Activated naive CD8-positive, alpha-beta T cell treated with anti-CD3 and anti-CD28 coated beads, Interleukin-2, amount 50 U/mL, for 16 hours (primary cell): ENCODE measurements around the gene NRXN2.

Experiments used
- DNase-seq: peaks from one replicate; pipeline ENCODE4 v3.0.0-alpha.2; 2020; ENCODE audit warnings: low read depth, low spot score

NRXN2 gene

GRCh38 chr11:64698427-64698826 is 24.6 kb downstream of the NRXN2 start:
- DNase-seq, result no peak

- no peak for DNase-seq
Measured at GRCh38 chr11:64697663-64698375, 25.2 kb downstream of the NRXN2 start.

- no peak for DNase-seq
Measured at GRCh38 chr11:64696045-64696444, 27.0 kb downstream of the NRXN2 start.

- no peak for DNase-seq
Measured at GRCh38 chr11:64695548-64695947, 27.4 kb downstream of the NRXN2 start.

GRCh38 chr11:64694821-64695365 is 28.1 kb downstream of the NRXN2 start:
- no peak for DNase-seq

GRCh38 chr11:64694026-64694755 is 28.8 kb downstream of the NRXN2 start:
- no peak for DNase-seq

GRCh38 chr11:64692764-64693331 is 30.1 kb downstream of the NRXN2 start:
- DNase-seq, result no peak

GRCh38 chr11:64691543-64691942 is 31.5 kb downstream of the NRXN2 start:
- DNase-seq, result no peak

- DNase-seq, result no peak
Measured at GRCh38 chr11:64690235-64690634, 32.8 kb downstream of the NRXN2 start.

GRCh38 chr11:64688534-64688982 is 34.4 kb downstream of the NRXN2 start:
- DNase-seq, result peak; percentile 90

GRCh38 chr11:64687643-64688533 is 35.1 kb downstream of the NRXN2 start:
- no peak for DNase-seq

- DNase-seq, result no peak
Measured at GRCh38 chr11:64687204-64687603, 35.8 kb downstream of the NRXN2 start.

- no peak for DNase-seq
Measured at GRCh38 chr11:64686466-64687170, 36.4 kb downstream of the NRXN2 start.

GRCh38 chr11:64685536-64685935 is 37.5 kb downstream of the NRXN2 start:
- no peak for DNase-seq

GRCh38 chr11:64684357-64684756 is 38.6 kb downstream of the NRXN2 start:
- no peak for DNase-seq

GRCh38 chr11:64681171-64681570 is 41.8 kb downstream of the NRXN2 start:
- DNase-seq, result no peak

GRCh38 chr11:64679846-64680245 is 43.2 kb downstream of the NRXN2 start:
- no peak for DNase-seq

- no peak for DNase-seq
Measured at GRCh38 chr11:64677441-64678023, 45.5 kb downstream of the NRXN2 start.

- no peak for DNase-seq
Measured at GRCh38 chr11:64676261-64676615, 46.8 kb downstream of the NRXN2 start.

- DNase-seq, result no peak
Measured at GRCh38 chr11:64675450-64676260, 47.3 kb downstream of the NRXN2 start.
